Head of caudate nucleus (tissue), 42 donors: Measurements from ENCODE around the gene SLC5A5.
A peak's percentile ranks its signal among the peaks of the same experiment; 100 is the strongest.
"Not testable (repeated sequence)": the region's sequence is repeated elsewhere in the genome, so short reads cannot be mapped to it uniquely, and the experiment has no call there.

ENCODE experiments used
- DNase-seq, 42 donors: peaks; one replicate each; pipeline versions ENCODE4 v3.0.0 to v3.0.0-alpha.2; 2020 to 2021; ENCODE audit warnings: mixed read lengths in 7 of 42
- intact Hi-C: fragments of 100-400 bp; cut with DNase I; formaldehyde crosslinking; loops from one replicate; pipeline ENCODE4 v1.15.0; 2022

The SLC5A5 gene

GRCh38 chr19:17902701-17903100, 31.0 kb downstream of the SLC5A5 start:
- DNase-seq = no peak
- intact Hi-C loops = no loop called here

GRCh38 chr19:17908244-17908643, 36.5 kb downstream of the SLC5A5 start:
- intact Hi-C loops = no loop called here
- DNase-seq = no peak

GRCh38 chr19:17909003-17909732, 37.4 kb downstream of the SLC5A5 start:
- intact Hi-C loops = no loop called here

GRCh38 chr19:17910791-17911360, 39.1 kb downstream of the SLC5A5 start:
- intact Hi-C loops = no loop called here
- DNase-seq = no peak

More at GRCh38 chr19:17909003-17909732, 37.4 kb downstream of the SLC5A5 start:
- no peak for DNase-seq

- DNase-seq = no peak
- intact Hi-C loops = no loop called here
Observed at GRCh38 chr19:17915940-17916593, 44.3 kb downstream of the SLC5A5 start.

GRCh38 chr19:17918151-17918550, 46.4 kb downstream of the SLC5A5 start:
- DNase-seq, intact Hi-C loops: not testable (repeated sequence)

GRCh38 chr19:17919122-17919521, 47.4 kb downstream of the SLC5A5 start:
- intact Hi-C loops, DNase-seq: not testable (repeated sequence)

GRCh38 chr19:17920527-17920926, 48.8 kb downstream of the SLC5A5 start:
- intact Hi-C loops = no loop called here
- no peak for DNase-seq

- intact Hi-C loops = no loop called here
- DNase-seq = no peak
Observed at GRCh38 chr19:17922138-17922537, 50.4 kb downstream of the SLC5A5 start.

GRCh38 chr19:17926044-17926443, 54.3 kb downstream of the SLC5A5 start:
- no peak for DNase-seq
- intact Hi-C loops = no loop called here

- no peak for DNase-seq
- intact Hi-C loops = no loop called here
Observed at GRCh38 chr19:17929056-17929455, 57.3 kb downstream of the SLC5A5 start.

- intact Hi-C loops = loop anchor here (1.0 kb wide), 1 partner anchor 72 kb away; the partner anchor contains the start of gene RPL18A
- peak in 22 of 42 donors; percentile 20 to 75 (median 38) for DNase-seq
Observed at GRCh38 chr19:17931532-17932191, 59.9 kb downstream of the SLC5A5 start.

- DNase-seq = peak; percentile 74 to 95 (median 89)
- intact Hi-C loops = loop anchor here (1.0 kb wide), 1 partner anchor 73 kb away; the partner anchor contains the start of gene RPL18A
Observed at GRCh38 chr19:17932485-17933338, 61.0 kb downstream of the SLC5A5 start, which contains the start of gene CCDC124. Gene CCDC124, plus strand, starts transcription at chr19:17933015. Its CDS starts 3,406 bp downstream, at chr19:17936421.

GRCh38 chr19:17933414-17934129, 61.8 kb downstream of the SLC5A5 start:
- DNase-seq = no peak
- intact Hi-C loops = no loop called here

- DNase-seq = no peak
- intact Hi-C loops = no loop called here
Observed at GRCh38 chr19:17936379-17936778, 64.6 kb downstream of the SLC5A5 start.

- intact Hi-C loops = no loop called here
- no peak for DNase-seq
Observed at GRCh38 chr19:17937371-17937900, 65.7 kb downstream of the SLC5A5 start.

- intact Hi-C loops = loop anchor here (2.0 kb wide), 1 partner anchor 59 kb away; no protein-coding TSS in a partner anchor
- DNase-seq = peak; percentile 68 to 93 (median 84)
Observed at GRCh38 chr19:17938092-17938845, 66.5 kb downstream of the SLC5A5 start.
